Stimulated activated memory B cell treated with anti-CD40 and anti-IgM and Interleukin-4, amounts not matched to agents 10 μg/mL and 1 μg/mL and 100 μg/mL, for 72 hours (primary cell): ENCODE data around the gene OCA2.
A peak's percentile ranks its signal among the peaks of the same experiment; 100 is the strongest.

Experiments used
- ATAC-seq: fragments of 150-1000 bp; cut with Tn5 transposase; 2 replicates; pipeline ENCODE4 v1.10.0; 2021
- H3K27ac Mint-ChIP-seq: one replicate; pipeline ENCODE4 v1.8.0; 2022; ENCODE audit warnings: mild to moderate bottlenecking, mixed read lengths
- H3K27me3 Mint-ChIP-seq: one replicate; pipeline ENCODE4 v1.8.0; 2022; ENCODE audit warnings: mixed read lengths
- H3K36me3 Mint-ChIP-seq: one replicate; pipeline ENCODE4 v1.8.0; 2022; ENCODE audit warnings: mixed read lengths
- H3K4me1 Mint-ChIP-seq: one replicate; pipeline ENCODE4 v1.8.0; 2022; ENCODE audit warnings: mixed read lengths
- H3K4me3 Mint-ChIP-seq: one replicate; pipeline ENCODE4 v1.8.0; 2022; ENCODE audit warnings: mild to moderate bottlenecking, moderate library complexity, mixed read lengths
- H3K9me3 Mint-ChIP-seq: one replicate; pipeline ENCODE4 v1.8.0; 2022; ENCODE audit warnings: mixed read lengths

The OCA2 gene

GRCh38 chr15:28082891-28083684 is 16.0 kb downstream of the OCA2 start:
- no peak for ATAC-seq
- no peaks in the 10 kb centered on the region for H3K36me3 Mint-ChIP-seq
- H3K4me3 Mint-ChIP-seq: no peak overlapping the region
- H3K9me3 Mint-ChIP-seq: peaks cover 1% of the 10 kb centered on the region
- H3K4me1 Mint-ChIP-seq: peaks cover 13% of the 10 kb centered on the region
- H3K27me3 Mint-ChIP-seq: peaks cover 55% of the 10 kb centered on the region
- H3K27ac Mint-ChIP-seq: no peak overlapping the region

- ATAC-seq: no peak
- Mint-ChIP-seq H3K4me1 (peaks cover 6% of the 10 kb centered on the region), H3K27ac (no peak overlapping the region), H3K36me3 (no peaks in the 10 kb centered on the region), H3K27me3 (peaks cover 46% of the 10 kb centered on the region), H3K9me3 (no peaks in the 10 kb centered on the region), H3K4me3 (no peak overlapping the region)
Measured at GRCh38 chr15:28081594-28081993, 17.5 kb downstream of the OCA2 start.

- H3K36me3 Mint-ChIP-seq: no peaks in the 10 kb centered on the region
- no peak overlapping the region for H3K27ac Mint-ChIP-seq
- H3K4me1 Mint-ChIP-seq: no peaks in the 10 kb centered on the region
- no peak overlapping the region for H3K4me3 Mint-ChIP-seq
- ATAC-seq: no peak
- no peaks in the 10 kb centered on the region for H3K9me3 Mint-ChIP-seq
- peaks cover 36% of the 10 kb centered on the region for H3K27me3 Mint-ChIP-seq
Measured at GRCh38 chr15:28080386-28080785, 18.7 kb downstream of the OCA2 start.

GRCh38 chr15:28079313-28079969 is 19.7 kb downstream of the OCA2 start:
- H3K27ac Mint-ChIP-seq: no peak overlapping the region
- peaks cover 27% of the 10 kb centered on the region for H3K27me3 Mint-ChIP-seq
- H3K9me3 Mint-ChIP-seq: no peaks in the 10 kb centered on the region
- peak; percentile 49 for ATAC-seq
- H3K36me3 Mint-ChIP-seq: no peaks in the 10 kb centered on the region
- no peaks in the 10 kb centered on the region for H3K4me1 Mint-ChIP-seq
- H3K4me3 Mint-ChIP-seq: no peak overlapping the region

GRCh38 chr15:28078191-28078719 is 20.9 kb downstream of the OCA2 start:
- no peaks in the 10 kb centered on the region for H3K4me1 Mint-ChIP-seq
- peaks cover 27% of the 10 kb centered on the region for H3K27me3 Mint-ChIP-seq
- no peak overlapping the region for H3K27ac Mint-ChIP-seq
- ATAC-seq: peak; percentile 34
- H3K4me3 Mint-ChIP-seq: no peak overlapping the region
- no peaks in the 10 kb centered on the region for H3K36me3 Mint-ChIP-seq
- no peaks in the 10 kb centered on the region for H3K9me3 Mint-ChIP-seq

- Mint-ChIP-seq H3K36me3 (no peaks in the 10 kb centered on the region), H3K4me1 (no peaks in the 10 kb centered on the region)
- ATAC-seq: no peak
Measured at GRCh38 chr15:28075573-28075972, 23.5 kb downstream of the OCA2 start.

GRCh38 chr15:28068930-28069329 is 30.2 kb downstream of the OCA2 start:
- peaks cover 20% of the 10 kb centered on the region for H3K27me3 Mint-ChIP-seq
- no peak overlapping the region for H3K4me3 Mint-ChIP-seq
- H3K27ac Mint-ChIP-seq: no peak overlapping the region
- no peak for ATAC-seq
- H3K36me3 Mint-ChIP-seq: no peaks in the 10 kb centered on the region
- H3K4me1 Mint-ChIP-seq: no peaks in the 10 kb centered on the region
- peaks cover 5% of the 10 kb centered on the region for H3K9me3 Mint-ChIP-seq

More at GRCh38 chr15:28075573-28075972, 23.5 kb downstream of the OCA2 start:
- Mint-ChIP-seq H3K27me3 (peaks cover 27% of the 10 kb centered on the region), H3K4me3 (no peak overlapping the region), H3K9me3 (no peaks in the 10 kb centered on the region), H3K27ac (no peak overlapping the region)

GRCh38 chr15:28066231-28066630 is 32.9 kb downstream of the OCA2 start:
- ATAC-seq: no peak
- H3K27ac Mint-ChIP-seq: no peak overlapping the region
- H3K9me3 Mint-ChIP-seq: peaks cover 11% of the 10 kb centered on the region
- H3K27me3 Mint-ChIP-seq: peaks cover 20% of the 10 kb centered on the region
- H3K4me1 Mint-ChIP-seq: no peaks in the 10 kb centered on the region
- H3K4me3 Mint-ChIP-seq: no peak overlapping the region
- no peaks in the 10 kb centered on the region for H3K36me3 Mint-ChIP-seq

GRCh38 chr15:28060005-28060404 is 39.1 kb downstream of the OCA2 start:
- no peak for ATAC-seq
- Mint-ChIP-seq H3K36me3 (no peaks in the 10 kb centered on the region), H3K27ac (no peak overlapping the region), H3K4me1 (no peaks in the 10 kb centered on the region), H3K4me3 (no peak overlapping the region), H3K9me3 (peaks cover 16% of the 10 kb centered on the region), H3K27me3 (no peaks in the 10 kb centered on the region)

GRCh38 chr15:28058082-28058481 is 41.0 kb downstream of the OCA2 start:
- no peaks in the 10 kb centered on the region for H3K36me3 Mint-ChIP-seq
- peaks cover 8% of the 10 kb centered on the region for H3K9me3 Mint-ChIP-seq
- H3K27ac Mint-ChIP-seq: no peak overlapping the region
- no peaks in the 10 kb centered on the region for H3K4me1 Mint-ChIP-seq
- H3K27me3 Mint-ChIP-seq: no peaks in the 10 kb centered on the region
- no peak overlapping the region for H3K4me3 Mint-ChIP-seq
- ATAC-seq: no peak

- H3K9me3 Mint-ChIP-seq: no peaks in the 10 kb centered on the region
- no peak overlapping the region for H3K27ac Mint-ChIP-seq
- H3K27me3 Mint-ChIP-seq: no peaks in the 10 kb centered on the region
- no peaks in the 10 kb centered on the region for H3K36me3 Mint-ChIP-seq
- H3K4me3 Mint-ChIP-seq: no peak overlapping the region
- ATAC-seq: no peak
- no peaks in the 10 kb centered on the region for H3K4me1 Mint-ChIP-seq
Measured at GRCh38 chr15:28051955-28052633, 47.0 kb downstream of the OCA2 start.

- Mint-ChIP-seq H3K9me3 (no peaks in the 10 kb centered on the region), H3K27ac (no peak overlapping the region), H3K4me3 (no peak overlapping the region), H3K36me3 (no peaks in the 10 kb centered on the region), H3K27me3 (no peaks in the 10 kb centered on the region), H3K4me1 (no peaks in the 10 kb centered on the region)
- no peak for ATAC-seq
Measured at GRCh38 chr15:28049581-28049980, 49.5 kb downstream of the OCA2 start.

- H3K27me3 Mint-ChIP-seq: no peaks in the 10 kb centered on the region
- H3K9me3 Mint-ChIP-seq: no peaks in the 10 kb centered on the region
- no peak overlapping the region for H3K4me3 Mint-ChIP-seq
- no peaks in the 10 kb centered on the region for H3K4me1 Mint-ChIP-seq
- no peak overlapping the region for H3K27ac Mint-ChIP-seq
- H3K36me3 Mint-ChIP-seq: no peaks in the 10 kb centered on the region
- ATAC-seq: no peak
Measured at GRCh38 chr15:28047277-28047676, 51.8 kb downstream of the OCA2 start.

GRCh38 chr15:28044121-28044672 is 54.9 kb downstream of the OCA2 start:
- Mint-ChIP-seq H3K9me3 (no peaks in the 10 kb centered on the region), H3K27ac (no peak overlapping the region), H3K27me3 (peaks cover 18% of the 10 kb centered on the region), H3K4me3 (no peak overlapping the region), H3K4me1 (no peaks in the 10 kb centered on the region), H3K36me3 (no peaks in the 10 kb centered on the region)
- no peak for ATAC-seq

GRCh38 chr15:28043691-28044091 is 55.4 kb downstream of the OCA2 start:
- no peaks in the 10 kb centered on the region for H3K9me3 Mint-ChIP-seq
- H3K27me3 Mint-ChIP-seq: peaks cover 18% of the 10 kb centered on the region
- no peaks in the 10 kb centered on the region for H3K4me1 Mint-ChIP-seq
- H3K27ac Mint-ChIP-seq: no peak overlapping the region
- H3K4me3 Mint-ChIP-seq: no peak overlapping the region
- no peaks in the 10 kb centered on the region for H3K36me3 Mint-ChIP-seq
- no peak for ATAC-seq
